ENCODE results near the gene P3H1. TPM values are rescaled to one million over a fixed set of nuclear protein-coding genes. Genes with fewer than 3 reads are reported as not detected.
A peak's percentile ranks its signal among the peaks of the same experiment; 100 is the strongest.

Gene P3H1
- total RNA-seq, 2 experiments from 2014 or later = 39.7 to 41.5 TPM

- no peak for DNase-seq
- H3K4me1 Mint-ChIP-seq = no peaks in the 10 kb centered on the region
- ChIA-PET CTCF (interaction anchor here (1.4 kb wide), 1 partner anchor 17 kb away, joined by 8 read pairs; the partner anchor contains the start of genes C1orf50 and P3H1), POLR2A (interaction anchor here (0.6 kb wide), 1 partner anchor 17 kb away, joined by 3 read pairs; no protein-coding TSS in a partner anchor)
- peaks cover 44% of the 10 kb centered on the region for H3K36me3 Mint-ChIP-seq (ENCODE audit: low read depth)
- H3K27ac Mint-ChIP-seq = no peak overlapping the region
- no peaks in the 10 kb centered on the region for H3K27me3 Mint-ChIP-seq
- no peak overlapping the region for H3K4me3 Mint-ChIP-seq
- H3K9me3 Mint-ChIP-seq = no peaks in the 10 kb centered on the region
Observed at GRCh38 chr1:42750041-42750440, 16.8 kb downstream of the P3H1 start.

- ChIA-PET POLR2A (no interaction called here), CTCF (interaction anchor here (0.6 to 1.4 kb wide), 2 partner anchors 18 to 389 kb away, joined by 3 to 8 read pairs; partner anchors contain the start of genes C1orf50 and P3H1)
- Mint-ChIP-seq H3K36me3 (ENCODE audit: low read depth) (peaks cover 35% of the 10 kb centered on the region), H3K4me3 (no peak overlapping the region), H3K27ac (no peak overlapping the region), H3K4me1 (no peaks in the 10 kb centered on the region), H3K27me3 (no peaks in the 10 kb centered on the region), H3K9me3 (no peaks in the 10 kb centered on the region)
- DNase-seq = no peak
Observed at GRCh38 chr1:42748461-42749410, 18.1 kb downstream of the P3H1 start.

GRCh38 chr1:42748021-42748420, 18.8 kb downstream of the P3H1 start:
- Mint-ChIP-seq H3K4me3 (no peak overlapping the region), H3K27ac (peak overlapping the region; percentile 7), H3K4me1 (no peaks in the 10 kb centered on the region), H3K27me3 (no peaks in the 10 kb centered on the region), H3K36me3 (ENCODE audit: low read depth) (peaks cover 35% of the 10 kb centered on the region), H3K9me3 (no peaks in the 10 kb centered on the region)
- ChIA-PET CTCF (interaction anchor here (0.6 kb wide), 1 partner anchor 389 kb away, joined by 3 read pairs; no protein-coding TSS in a partner anchor), POLR2A (no interaction called here)
- no peak for DNase-seq

DNA sequence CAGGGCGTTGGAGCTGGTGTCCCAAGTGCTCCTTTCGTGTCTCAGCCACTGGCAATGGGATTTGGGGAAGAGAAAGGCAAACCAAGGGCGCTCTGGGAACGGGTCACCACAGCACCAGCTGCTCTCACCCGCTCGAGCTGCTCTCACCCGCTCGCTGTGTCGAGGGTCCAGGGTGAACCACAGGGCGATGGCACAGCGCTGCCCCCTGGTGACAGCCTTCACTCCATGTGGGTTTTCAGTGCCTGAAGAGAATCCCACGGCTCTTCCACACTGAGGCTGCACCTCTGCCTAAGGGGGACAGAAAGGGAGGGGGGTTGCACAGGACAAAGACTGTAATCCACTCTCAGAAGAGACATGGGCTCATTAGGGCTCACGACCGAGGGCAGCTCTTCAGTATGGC, 19.7 kb downstream of the P3H1 start:
- Mint-ChIP-seq H3K27me3 (no peaks in the 10 kb centered on the region), H3K36me3 (ENCODE audit: low read depth) (peaks cover 27% of the 10 kb centered on the region), H3K9me3 (no peaks in the 10 kb centered on the region), H3K4me3 (no peak overlapping the region), H3K4me1 (no peaks in the 10 kb centered on the region), H3K27ac (no peak overlapping the region)
- POLR2A ChIA-PET = no interaction called here
- DNase-seq = peak; percentile 38
- CTCF ChIA-PET = interaction anchor here (0.6 to 1.6 kb wide), 4 partner anchors 12 to 224 kb away, joined by 3 to 9 read pairs (median 4); no protein-coding TSS in a partner anchor

- Mint-ChIP-seq H3K36me3 (ENCODE audit: low read depth) (peaks cover 21% of the 10 kb centered on the region), H3K27me3 (no peaks in the 10 kb centered on the region), H3K4me3 (no peak overlapping the region), H3K4me1 (no peaks in the 10 kb centered on the region), H3K27ac (no peak overlapping the region), H3K9me3 (no peaks in the 10 kb centered on the region)
- DNase-seq = no peak
- POLR2A ChIA-PET = no interaction called here
- CTCF ChIA-PET = interaction anchor here (0.6 to 1.6 kb wide), 4 partner anchors 13 to 225 kb away, joined by 3 to 9 read pairs (median 4); no protein-coding TSS in a partner anchor
Observed at GRCh38 chr1:42746436-42747105, 20.3 kb downstream of the P3H1 start.

- Mint-ChIP-seq H3K4me3 (no peak overlapping the region), H3K27ac (no peak overlapping the region), H3K9me3 (no peaks in the 10 kb centered on the region), H3K27me3 (no peaks in the 10 kb centered on the region), H3K36me3 (ENCODE audit: low read depth) (peaks cover 20% of the 10 kb centered on the region), H3K4me1 (no peaks in the 10 kb centered on the region)
- CTCF ChIA-PET = interaction anchor here (0.6 to 1.6 kb wide), 3 partner anchors 12 to 211 kb away, joined by 3 to 9 read pairs (median 4); no protein-coding TSS in a partner anchor
- POLR2A ChIA-PET = no interaction called here
- no peak for DNase-seq
Observed at GRCh38 chr1:42745851-42746250, 21.0 kb downstream of the P3H1 start.

DNA sequence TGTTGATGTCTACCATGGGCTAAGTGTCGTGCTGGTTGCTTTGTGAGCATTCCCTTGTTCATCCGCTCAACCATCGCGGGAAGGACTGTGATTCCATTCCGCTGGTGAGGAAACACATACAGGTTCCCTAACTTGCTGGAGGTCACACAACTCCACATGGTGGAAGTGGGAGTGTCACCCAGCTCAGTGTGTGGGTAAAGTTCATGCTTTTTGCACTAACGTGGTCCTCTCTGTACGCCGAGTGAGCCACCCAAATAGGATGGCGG, 22.7 kb downstream of the P3H1 start:
- CTCF ChIA-PET = no interaction called here

GRCh38 chr1:42743317-42744147, 23.3 kb downstream of the P3H1 start:
- H3K27me3 Mint-ChIP-seq = no peaks in the 10 kb centered on the region
- no peaks in the 10 kb centered on the region for H3K4me1 Mint-ChIP-seq
- H3K4me3 Mint-ChIP-seq = no peak overlapping the region
- peaks cover 11% of the 10 kb centered on the region for H3K36me3 Mint-ChIP-seq (ENCODE audit: low read depth)
- no peaks in the 10 kb centered on the region for H3K9me3 Mint-ChIP-seq
- ChIA-PET CTCF (interaction anchor here (1.8 kb wide), 1 partner anchor 23 kb away, joined by 4 read pairs; the partner anchor contains the start of genes C1orf50 and P3H1), POLR2A (no interaction called here)
- no peak for DNase-seq
- H3K27ac Mint-ChIP-seq = no peak overlapping the region

More for the DNA sequence above, 22.7 kb downstream of the P3H1 start:
- POLR2A ChIA-PET = no interaction called here
- Mint-ChIP-seq H3K36me3 (ENCODE audit: low read depth) (peaks cover 11% of the 10 kb centered on the region), H3K4me1 (no peaks in the 10 kb centered on the region), H3K27ac (no peak overlapping the region), H3K27me3 (no peaks in the 10 kb centered on the region), H3K9me3 (no peaks in the 10 kb centered on the region), H3K4me3 (no peak overlapping the region)
- no peak for DNase-seq

DNA sequence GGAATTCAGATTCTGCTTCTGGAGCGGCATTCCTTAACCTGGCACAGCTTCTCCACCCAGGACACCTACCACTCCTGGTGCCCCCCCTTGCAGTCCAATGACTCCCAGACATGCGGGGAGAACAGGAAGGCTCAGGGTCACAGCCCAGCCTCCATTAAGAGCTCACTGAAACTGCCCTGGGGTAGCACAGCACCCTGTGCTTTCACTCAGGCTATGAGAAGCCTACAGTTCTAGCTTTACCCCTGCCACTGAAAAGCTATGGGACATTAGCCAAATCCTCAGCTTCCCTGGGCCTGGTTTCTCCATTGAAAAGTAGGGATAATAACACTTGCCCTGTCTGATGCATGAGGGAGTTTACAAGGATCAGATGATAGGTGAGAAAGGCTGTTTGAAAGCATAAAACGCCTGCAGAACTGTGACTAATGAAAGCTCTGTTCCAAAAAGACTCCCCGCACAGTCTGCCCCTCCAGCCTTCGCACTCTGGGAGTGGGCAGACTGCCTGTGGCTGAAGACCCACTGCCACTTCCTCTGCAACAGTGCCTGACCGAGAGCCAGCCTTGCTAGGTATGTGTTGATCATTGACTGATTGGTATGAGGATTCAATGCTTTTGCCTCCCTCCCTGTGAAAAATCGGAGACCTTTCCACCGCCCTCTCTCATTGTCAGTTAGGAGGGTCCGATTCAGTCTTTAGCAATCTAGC, 24.1 kb downstream of the P3H1 start:
- DNase-seq = no peak
- no peaks in the 10 kb centered on the region for H3K27me3 Mint-ChIP-seq
- H3K4me3 Mint-ChIP-seq = no peak overlapping the region
- POLR2A ChIA-PET = no interaction called here
- H3K9me3 Mint-ChIP-seq = no peaks in the 10 kb centered on the region
- no peaks in the 10 kb centered on the region for H3K4me1 Mint-ChIP-seq
- CTCF ChIA-PET = interaction anchor here (1.8 kb wide), 1 partner anchor 24 kb away, joined by 4 read pairs; the partner anchor contains the start of genes C1orf50 and P3H1
- no peak overlapping the region for H3K27ac Mint-ChIP-seq
- peaks cover 7% of the 10 kb centered on the region for H3K36me3 Mint-ChIP-seq (ENCODE audit: low read depth)

DNA sequence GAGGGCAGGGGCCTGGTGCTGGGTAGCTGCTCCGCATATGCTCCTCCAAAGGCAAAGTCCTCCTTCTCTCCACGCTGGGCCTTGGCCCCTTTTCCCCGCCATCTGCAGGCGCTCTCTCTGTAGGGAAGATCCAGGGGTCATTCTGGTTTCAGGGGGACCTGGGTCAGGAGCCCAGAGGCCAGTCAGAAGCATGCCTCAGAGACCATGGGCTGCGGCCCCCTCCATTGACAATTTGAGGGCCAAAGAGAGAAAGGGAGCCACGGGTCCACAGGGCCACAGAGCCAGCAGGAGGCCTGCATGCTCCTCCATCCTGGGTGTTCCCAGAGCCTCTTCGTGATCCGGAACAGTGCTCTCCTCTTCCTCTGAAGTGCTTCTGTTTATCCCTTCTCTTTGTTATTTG, 24.7 kb downstream of the P3H1 start:
- H3K36me3 Mint-ChIP-seq (ENCODE audit: low read depth) = peaks cover 7% of the 10 kb centered on the region
- ChIA-PET CTCF (interaction anchor here (1.8 kb wide), 1 partner anchor 24 kb away, joined by 4 read pairs; the partner anchor contains the start of genes C1orf50 and P3H1), POLR2A (no interaction called here)
- no peak overlapping the region for H3K4me3 Mint-ChIP-seq
- no peaks in the 10 kb centered on the region for H3K9me3 Mint-ChIP-seq
- DNase-seq = no peak
- H3K27me3 Mint-ChIP-seq = no peaks in the 10 kb centered on the region
- H3K4me1 Mint-ChIP-seq = peaks cover 3% of the 10 kb centered on the region
- no peak overlapping the region for H3K27ac Mint-ChIP-seq

GRCh38 chr1:42741706-42742105, 25.1 kb downstream of the P3H1 start:
- Mint-ChIP-seq H3K4me1 (peaks cover 7% of the 10 kb centered on the region), H3K27me3 (no peaks in the 10 kb centered on the region), H3K4me3 (no peak overlapping the region), H3K36me3 (ENCODE audit: low read depth) (peaks cover 7% of the 10 kb centered on the region), H3K9me3 (no peaks in the 10 kb centered on the region), H3K27ac (no peak overlapping the region)
- ChIA-PET POLR2A (no interaction called here), CTCF (no interaction called here)
- no peak for DNase-seq
